ENCODE results near the gene HECTD4. TPM values are rescaled to one million over a fixed set of nuclear protein-coding genes. Genes with fewer than 3 reads are reported as not detected.
A peak's percentile ranks its signal among the peaks of the same experiment; 100 is the strongest.

The HECTD4 gene
- total and polyA plus RNA-seq, 9 donors = 25.5 to 73.1 (median 45.1) TPM

DNA sequence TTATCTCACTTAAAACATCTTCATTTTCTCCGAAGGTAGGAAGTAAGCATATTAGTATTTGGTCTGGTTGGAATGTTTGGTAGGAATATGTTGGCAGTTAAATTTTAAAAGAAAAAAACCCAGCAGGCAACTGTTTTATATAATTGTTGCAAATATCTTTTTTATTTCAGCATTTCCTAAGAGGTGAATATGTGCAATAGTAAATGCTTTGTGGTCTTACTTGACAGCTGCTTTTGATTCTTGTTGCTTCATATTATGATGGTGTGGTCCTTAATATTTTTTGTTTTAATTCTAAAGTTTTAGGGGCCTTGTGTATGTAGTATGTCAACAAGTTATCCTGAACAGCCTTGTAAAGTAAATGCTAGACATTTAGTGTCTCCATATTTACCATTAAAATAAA, 250.5 kb downstream of the HECTD4 start:
- Histone ChIP-seq H3K36me3 (ENCODE audit: control insufficient read depth, insufficient read depth, low read length) (peaks cover 22% of the 10 kb centered on the region), H3K27ac (ENCODE audit: low read length) (no peak overlapping the region), H3K9me3 (replicated peaks; ENCODE audit: control insufficient read depth, low read depth, low read length) (no peaks in the 10 kb centered on the region), H3K27me3 (ENCODE audit: control insufficient read depth, insufficient read depth, low read length) (no peaks in the 10 kb centered on the region), H3K4me3 (ENCODE audit: low read length) (no peak overlapping the region), H3K4me1 (ENCODE audit: control insufficient read depth, insufficient read depth, low read length) (peaks cover 2% of the 10 kb centered on the region)
- DNase-seq = no peak
- no CpG with 5 or more reads among the region's 1 CpG for WGBS (ENCODE audit: insufficient coverage)

- H3K4me1 ChIP-seq (ENCODE audit: control insufficient read depth, insufficient read depth, low read length) = peaks cover 9% of the 10 kb centered on the region
- WGBS (ENCODE audit: insufficient coverage) = no CpG with 5 or more reads among the region's 2 CpGs
- no peaks in the 10 kb centered on the region for H3K27me3 ChIP-seq (ENCODE audit: control insufficient read depth, insufficient read depth, low read length)
- H3K27ac ChIP-seq (ENCODE audit: low read length) = peak overlapping the region; percentile 36
- no peak overlapping the region for H3K4me3 ChIP-seq (ENCODE audit: low read length)
- peak; percentile 34 for DNase-seq
- no peaks in the 10 kb centered on the region for H3K9me3 ChIP-seq (replicated peaks; ENCODE audit: control insufficient read depth, low read depth, low read length)
- H3K36me3 ChIP-seq (ENCODE audit: control insufficient read depth, insufficient read depth, low read length) = peaks cover 12% of the 10 kb centered on the region
Measured at GRCh38 chr12:112130441-112130998, 251.7 kb downstream of the HECTD4 start.

- DNase-seq = no peak
- Histone ChIP-seq H3K9me3 (replicated peaks; ENCODE audit: control insufficient read depth, low read depth, low read length) (no peaks in the 10 kb centered on the region), H3K4me3 (ENCODE audit: low read length) (no peak overlapping the region), H3K27me3 (ENCODE audit: control insufficient read depth, insufficient read depth, low read length) (no peaks in the 10 kb centered on the region), H3K4me1 (ENCODE audit: control insufficient read depth, insufficient read depth, low read length) (peaks cover 22% of the 10 kb centered on the region), H3K36me3 (ENCODE audit: control insufficient read depth, insufficient read depth, low read length) (no peaks in the 10 kb centered on the region), H3K27ac (ENCODE audit: low read length) (no peak overlapping the region)
- WGBS (ENCODE audit: insufficient coverage) = 93% methylated on average over 5 of the region's 7 CpGs
Measured at GRCh38 chr12:112126911-112127310, 255.3 kb downstream of the HECTD4 start.

GRCh38 chr12:112126000-112126438, 256.2 kb downstream of the HECTD4 start:
- Histone ChIP-seq H3K4me3 (ENCODE audit: low read length) (peak overlapping the region; percentile 97), H3K4me1 (ENCODE audit: control insufficient read depth, insufficient read depth, low read length) (peaks cover 29% of the 10 kb centered on the region), H3K27me3 (ENCODE audit: control insufficient read depth, insufficient read depth, low read length) (no peaks in the 10 kb centered on the region), H3K9me3 (replicated peaks; ENCODE audit: control insufficient read depth, low read depth, low read length) (no peaks in the 10 kb centered on the region), H3K27ac (ENCODE audit: low read length) (peak overlapping the region; percentile 98), H3K36me3 (ENCODE audit: control insufficient read depth, insufficient read depth, low read length) (no peaks in the 10 kb centered on the region)
- WGBS (ENCODE audit: insufficient coverage) = 0% methylated on average over 20 of the region's 25 CpGs
- no peak for DNase-seq

- under 1% methylated on average over 61 of the region's 63 CpGs for WGBS (ENCODE audit: insufficient coverage)
- H3K4me1 ChIP-seq (ENCODE audit: control insufficient read depth, insufficient read depth, low read length) = peaks cover 29% of the 10 kb centered on the region
- no peaks in the 10 kb centered on the region for H3K36me3 ChIP-seq (ENCODE audit: control insufficient read depth, insufficient read depth, low read length)
- peak; percentile 99 for DNase-seq
- peak within 1 kb of the TSS; percentile 97 for H3K4me3 ChIP-seq (ENCODE audit: low read length)
- H3K9me3 ChIP-seq (replicated peaks; ENCODE audit: control insufficient read depth, low read depth, low read length) = no peaks in the 10 kb centered on the region
- H3K27me3 ChIP-seq (ENCODE audit: control insufficient read depth, insufficient read depth, low read length) = no peaks in the 10 kb centered on the region
- peak within 1 kb of the TSS; percentile 98 for H3K27ac ChIP-seq (ENCODE audit: low read length)
Measured at GRCh38 chr12:112125250-112125999, 256.8 kb downstream of the HECTD4 start, which contains the start of gene TRAFD1. TRAFD1 (plus strand) TSS chr12:112125560; CDS start chr12:112130523, 4,963 bp downstream.

GRCh38 chr12:112124918-112125249, 257.3 kb downstream of the HECTD4 start:
- no CpG with 5 or more reads among the region's 1 CpG for WGBS (ENCODE audit: insufficient coverage)
- DNase-seq = no peak
- no peak overlapping the region for H3K4me3 ChIP-seq (ENCODE audit: low read length)
- H3K27ac ChIP-seq (ENCODE audit: low read length) = peak overlapping the region; percentile 53
- H3K27me3 ChIP-seq (ENCODE audit: control insufficient read depth, insufficient read depth, low read length) = no peaks in the 10 kb centered on the region
- peaks cover 29% of the 10 kb centered on the region for H3K4me1 ChIP-seq (ENCODE audit: control insufficient read depth, insufficient read depth, low read length)
- H3K9me3 ChIP-seq (replicated peaks; ENCODE audit: control insufficient read depth, low read depth, low read length) = no peaks in the 10 kb centered on the region
- H3K36me3 ChIP-seq (ENCODE audit: control insufficient read depth, insufficient read depth, low read length) = no peaks in the 10 kb centered on the region

GRCh38 chr12:112122823-112123690, 259.2 kb downstream of the HECTD4 start:
- DNase-seq = peak; percentile 43
- H3K27me3 ChIP-seq (ENCODE audit: control insufficient read depth, insufficient read depth, low read length) = no peaks in the 10 kb centered on the region
- H3K9me3 ChIP-seq (replicated peaks; ENCODE audit: control insufficient read depth, low read depth, low read length) = no peaks in the 10 kb centered on the region
- H3K4me1 ChIP-seq (ENCODE audit: control insufficient read depth, insufficient read depth, low read length) = peaks cover 29% of the 10 kb centered on the region
- no peaks in the 10 kb centered on the region for H3K36me3 ChIP-seq (ENCODE audit: control insufficient read depth, insufficient read depth, low read length)
- 90% methylated on average over 3 of the region's 12 CpGs for WGBS (ENCODE audit: insufficient coverage)
- H3K27ac ChIP-seq (ENCODE audit: low read length) = peak overlapping the region; percentile 6
- no peak overlapping the region for H3K4me3 ChIP-seq (ENCODE audit: low read length)

DNA sequence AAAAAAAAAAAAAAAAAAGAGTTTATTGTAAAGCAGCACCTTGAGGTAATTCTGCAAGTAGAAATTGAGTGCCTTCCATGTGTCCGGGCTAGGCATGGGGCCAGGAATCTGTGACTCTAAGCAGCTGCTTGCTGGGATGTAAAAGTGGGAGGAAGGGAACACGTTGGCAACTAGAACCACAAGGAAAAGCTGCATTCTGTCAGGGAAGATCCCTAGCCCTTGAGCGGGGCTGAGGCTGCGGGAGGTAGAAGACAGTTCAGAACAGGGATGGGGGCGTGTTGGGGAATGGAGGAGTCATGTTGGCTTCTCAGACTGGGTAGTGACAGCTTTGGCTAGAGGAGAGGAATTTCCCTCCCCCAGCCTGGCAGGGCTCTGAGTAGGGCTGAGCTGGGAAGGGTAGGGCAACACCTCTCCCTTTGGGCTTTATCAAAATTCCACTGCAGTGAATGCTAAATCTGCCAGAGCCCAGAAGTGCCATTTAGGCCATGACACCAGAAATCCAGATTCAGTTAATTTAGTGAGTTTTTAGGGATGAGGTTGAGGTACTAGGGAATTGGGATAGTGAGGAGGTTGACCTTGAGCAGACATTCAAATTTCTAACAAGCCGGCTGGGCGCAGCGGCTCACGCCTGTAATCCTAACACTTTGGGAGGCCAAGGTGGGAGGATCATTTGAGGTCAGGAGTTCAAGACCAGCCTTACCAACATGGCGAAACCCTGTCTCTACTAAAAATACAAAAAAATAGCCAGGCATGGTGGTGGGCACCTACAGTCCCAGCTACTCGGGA, 260.3 kb downstream of the HECTD4 start:
- peaks cover 30% of the 10 kb centered on the region for H3K4me1 ChIP-seq (ENCODE audit: control insufficient read depth, insufficient read depth, low read length)
- H3K9me3 ChIP-seq (replicated peaks; ENCODE audit: control insufficient read depth, low read depth, low read length) = no peaks in the 10 kb centered on the region
- H3K27ac ChIP-seq (ENCODE audit: low read length) = peak overlapping the region; percentile 82
- 38% methylated on average over 5 of the region's 11 CpGs for WGBS (ENCODE audit: insufficient coverage)
- no peak overlapping the region for H3K4me3 ChIP-seq (ENCODE audit: low read length)
- DNase-seq = peak; percentile 95
- no peaks in the 10 kb centered on the region for H3K36me3 ChIP-seq (ENCODE audit: control insufficient read depth, insufficient read depth, low read length)
- H3K27me3 ChIP-seq (ENCODE audit: control insufficient read depth, insufficient read depth, low read length) = no peaks in the 10 kb centered on the region

GRCh38 chr12:112117685-112118084, 264.5 kb downstream of the HECTD4 start:
- no peak overlapping the region for H3K4me3 ChIP-seq (ENCODE audit: low read length)
- DNase-seq = no peak
- H3K27ac ChIP-seq (ENCODE audit: low read length) = no peak overlapping the region
- H3K27me3 ChIP-seq (ENCODE audit: control insufficient read depth, insufficient read depth, low read length) = no peaks in the 10 kb centered on the region
- H3K36me3 ChIP-seq (ENCODE audit: control insufficient read depth, insufficient read depth, low read length) = no peaks in the 10 kb centered on the region
- peaks cover 23% of the 10 kb centered on the region for H3K4me1 ChIP-seq (ENCODE audit: control insufficient read depth, insufficient read depth, low read length)
- WGBS (ENCODE audit: insufficient coverage) = 89% methylated on average over 4 of the region's 8 CpGs
- no peaks in the 10 kb centered on the region for H3K9me3 ChIP-seq (replicated peaks; ENCODE audit: control insufficient read depth, low read depth, low read length)

All from muscle of leg (tissue), 11 donors.